GM10266 (cell line): ENCODE data around the gene IPO5.
"Not testable (repeated sequence)": the region's sequence is repeated elsewhere in the genome, so short reads cannot be mapped to it uniquely, and the experiment has no call there.

Experiments
- DNase-seq: peaks from one replicate; pipeline ENCODE4 v3.0.0; 2012; ENCODE audit errors: extremely low spot score
- TF ChIP-seq, protein P1 (sequence below): IDR thresholded peaks from 2 replicates; pipeline ENCODE4 v1.5.1; 2012; ENCODE audit warnings: mild to moderate bottlenecking, low read depth; ENCODE audit not compliant: control insufficient read depth, insufficient read depth; ENCODE audit errors: missing control alignments

Gene IPO5

DNA sequence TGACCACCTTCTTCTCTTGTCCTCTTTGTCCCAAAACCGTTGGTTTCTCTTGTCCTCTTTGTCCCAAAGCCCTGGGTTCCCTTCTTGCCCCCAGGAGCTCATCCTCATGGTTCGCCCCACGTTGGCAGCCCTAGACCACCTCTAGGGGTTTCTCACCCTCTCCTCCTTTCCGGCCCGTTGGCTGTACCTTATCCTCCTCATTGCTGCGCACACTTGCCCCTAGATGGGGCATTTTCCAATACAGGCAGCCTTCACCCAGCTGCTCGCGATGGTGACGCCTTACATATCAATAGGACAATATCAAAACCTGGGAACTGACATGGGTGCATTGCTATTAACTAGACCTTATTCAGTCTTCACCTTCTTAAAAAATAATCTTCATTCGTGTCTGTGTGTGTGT is 86.5 kb downstream of the IPO5 start:
- no peak for DNase-seq
- TF ChIP-seq, protein P1, sequence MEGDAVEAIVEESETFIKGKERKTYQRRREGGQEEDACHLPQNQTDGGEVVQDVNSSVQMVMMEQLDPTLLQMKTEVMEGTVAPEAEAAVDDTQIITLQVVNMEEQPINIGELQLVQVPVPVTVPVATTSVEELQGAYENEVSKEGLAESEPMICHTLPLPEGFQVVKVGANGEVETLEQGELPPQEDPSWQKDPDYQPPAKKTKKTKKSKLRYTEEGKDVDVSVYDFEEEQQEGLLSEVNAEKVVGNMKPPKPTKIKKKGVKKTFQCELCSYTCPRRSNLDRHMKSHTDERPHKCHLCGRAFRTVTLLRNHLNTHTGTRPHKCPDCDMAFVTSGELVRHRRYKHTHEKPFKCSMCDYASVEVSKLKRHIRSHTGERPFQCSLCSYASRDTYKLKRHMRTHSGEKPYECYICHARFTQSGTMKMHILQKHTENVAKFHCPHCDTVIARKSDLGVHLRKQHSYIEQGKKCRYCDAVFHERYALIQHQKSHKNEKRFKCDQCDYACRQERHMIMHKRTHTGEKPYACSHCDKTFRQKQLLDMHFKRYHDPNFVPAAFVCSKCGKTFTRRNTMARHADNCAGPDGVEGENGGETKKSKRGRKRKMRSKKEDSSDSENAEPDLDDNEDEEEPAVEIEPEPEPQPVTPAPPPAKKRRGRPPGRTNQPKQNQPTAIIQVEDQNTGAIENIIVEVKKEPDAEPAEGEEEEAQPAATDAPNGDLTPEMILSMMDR = no peak

DNA sequence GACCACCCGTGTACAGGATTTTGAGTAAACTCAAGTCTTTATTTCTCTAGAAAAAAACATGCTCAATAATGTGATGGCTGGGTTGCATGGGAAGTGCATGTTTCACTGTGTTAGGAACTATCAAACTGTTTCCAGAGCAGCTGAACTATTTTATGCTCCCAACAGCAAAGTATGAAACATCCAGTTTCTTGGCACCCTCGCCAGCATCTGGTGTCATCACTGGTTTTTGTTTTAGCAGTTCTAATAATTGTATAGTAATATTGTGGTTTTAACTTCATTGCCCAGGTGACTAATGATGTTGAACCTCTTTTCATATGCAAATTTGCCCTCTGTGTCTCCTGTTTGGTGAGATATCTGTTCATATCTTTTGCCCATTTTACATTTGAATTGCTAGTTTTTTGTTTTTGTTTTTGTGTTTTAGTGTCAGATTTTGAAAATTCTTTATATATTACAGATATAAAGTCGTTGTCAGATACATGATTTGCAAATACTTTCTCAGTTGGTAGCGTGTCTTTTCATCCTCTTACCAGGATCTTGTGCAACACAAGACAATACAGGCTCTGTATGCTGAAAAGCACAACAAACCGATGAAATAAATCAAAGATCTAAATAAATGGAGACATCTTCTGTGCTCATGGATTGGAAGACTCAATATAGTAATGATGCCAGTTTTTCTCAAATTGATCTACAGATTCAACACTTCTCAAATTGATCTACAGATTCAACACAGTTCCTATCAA is 87.8 kb downstream of the IPO5 start:
- DNase-seq = no peak
- TF ChIP-seq, protein P1 = no peak

DNA sequence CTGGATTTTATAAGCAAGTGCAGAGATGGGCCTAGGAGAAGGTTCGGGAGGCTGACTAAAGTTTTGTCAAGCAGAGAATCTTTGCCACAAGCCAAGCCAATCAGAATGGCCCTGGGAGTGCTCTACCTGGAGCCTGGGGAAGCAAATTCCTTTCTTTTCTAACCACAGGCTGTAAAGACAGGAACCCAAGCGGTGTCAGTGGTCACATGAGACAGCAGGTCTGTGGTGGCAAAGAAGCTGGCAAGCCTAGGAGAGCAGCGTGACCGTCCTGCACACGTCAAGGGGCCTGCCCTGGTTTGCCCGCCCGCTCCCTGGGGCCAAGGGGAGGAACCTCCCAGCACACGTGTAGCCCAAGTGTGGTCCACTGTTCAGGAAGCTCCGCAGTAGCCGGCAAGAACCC is 90.8 kb downstream of the IPO5 start:
- DNase-seq = no peak
- TF ChIP-seq, protein P1 = no peak

DNA sequence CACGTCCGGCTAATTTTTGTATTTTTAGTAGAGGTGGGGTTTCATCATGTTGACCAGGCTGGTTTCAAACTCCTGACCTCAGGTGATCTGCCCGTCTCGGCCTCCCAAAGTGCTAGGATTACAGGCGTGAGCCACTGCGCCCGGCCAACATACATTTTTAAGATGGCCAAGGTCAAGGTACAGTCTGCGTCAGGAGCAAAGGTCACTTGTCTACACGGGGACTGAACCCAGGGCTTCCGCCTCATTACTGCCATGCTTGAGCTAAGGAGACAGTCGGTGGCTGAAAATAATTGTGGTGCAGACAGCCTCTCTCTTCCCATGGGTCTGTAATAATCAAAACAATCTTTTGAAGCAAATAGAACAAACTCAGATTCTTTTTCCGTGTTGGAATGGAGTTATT is 94.3 kb downstream of the IPO5 start:
- DNase-seq = not testable (repeated sequence)

DNA sequence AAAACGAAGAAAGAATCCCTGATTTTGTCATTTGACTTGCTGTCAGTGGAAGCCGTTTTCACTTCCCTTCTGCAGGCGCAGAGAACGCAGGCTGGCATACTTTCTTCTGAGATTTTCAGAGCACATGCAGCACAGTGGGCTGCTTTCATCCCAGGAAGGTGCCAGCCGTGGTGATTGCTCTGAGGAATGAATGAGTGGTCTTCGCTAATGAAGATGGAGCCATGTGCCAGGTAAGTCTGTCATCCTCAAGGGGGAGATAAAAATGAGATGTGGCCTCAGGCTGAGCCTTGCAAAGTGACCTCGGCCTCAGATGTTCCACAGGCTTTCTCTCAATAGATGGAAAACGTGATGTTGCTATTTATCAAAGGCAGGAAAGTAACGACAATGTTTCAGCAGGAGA is 94.8 kb downstream of the IPO5 start:
- TF ChIP-seq, protein P1 = no peak
- DNase-seq = no peak

DNA sequence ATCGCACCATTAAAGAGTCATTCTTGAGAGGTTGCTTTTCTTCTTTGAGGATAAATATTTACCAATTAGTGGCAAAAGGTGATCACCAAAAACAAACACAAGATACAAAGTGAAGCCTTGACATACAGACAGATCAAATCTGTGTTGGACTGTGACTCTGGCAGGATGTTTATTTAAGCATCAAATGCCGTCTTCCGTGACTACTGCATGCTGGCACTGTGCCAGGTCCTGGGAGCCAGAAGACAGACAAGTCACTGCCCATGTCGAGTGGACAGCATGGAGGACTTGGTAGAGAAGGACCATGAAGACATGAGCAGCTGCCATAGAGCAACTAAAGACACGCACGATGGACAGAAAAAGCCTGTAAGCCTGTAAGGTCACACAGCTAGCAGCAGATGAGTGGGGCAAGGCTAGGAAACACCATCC is 96.6 kb downstream of the IPO5 start:
- no peak for DNase-seq
- TF ChIP-seq, protein P1 = no peak

DNA sequence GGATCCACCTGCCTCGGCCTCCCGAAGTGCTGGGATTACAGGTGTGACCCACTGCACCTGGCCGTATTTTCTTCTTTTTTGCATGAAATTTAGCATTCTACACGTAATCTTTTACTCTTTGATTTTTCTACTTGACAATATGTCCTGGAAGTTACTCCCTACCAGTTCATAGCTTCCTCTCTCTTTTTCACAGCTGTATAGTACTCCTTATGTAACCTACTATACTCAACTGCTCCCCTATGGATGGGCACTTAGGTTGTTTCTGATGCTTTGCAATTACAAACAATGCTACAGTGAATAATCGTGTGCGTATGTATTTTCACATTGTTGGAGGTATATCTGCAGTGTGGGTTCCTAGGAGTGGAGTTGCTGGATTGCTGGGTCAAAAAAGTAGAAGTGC is 98.9 kb downstream of the IPO5 start:
- TF ChIP-seq, protein P1 = no peak
- no peak for DNase-seq

DNA sequence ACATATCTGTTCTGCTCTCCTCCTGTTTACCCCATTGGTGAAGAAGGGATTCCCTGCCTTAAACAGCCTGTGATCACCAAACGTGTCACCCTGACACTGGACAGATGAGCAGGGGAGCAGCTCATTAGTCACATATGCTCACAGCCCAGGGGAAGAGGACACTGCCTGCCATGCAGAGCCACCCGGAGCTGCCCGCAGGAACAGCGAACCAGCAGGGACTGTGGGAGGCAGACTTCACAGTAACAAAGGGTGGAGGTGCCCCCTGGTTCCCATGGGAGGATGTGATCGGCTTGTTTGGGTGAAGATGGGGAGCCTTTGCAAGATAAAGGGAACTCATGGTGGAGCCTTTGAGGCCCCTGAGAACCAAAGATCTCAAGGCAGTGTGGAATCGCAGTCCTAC is 100.8 kb downstream of the IPO5 start:
- no peak for DNase-seq
- TF ChIP-seq, protein P1 = no peak
